ENCODE data around the gene MYO1D.

Gene MYO1D

GRCh38 chr17:32555611-32556310, 321.2 kb downstream of the MYO1D start:
- no peaks in the 10 kb centered on the region for H3K27me3 ChIP-seq (replicated peaks)
- in situ Hi-C loops (cut with HindIII; ENCODE audit: low pct_ligation_motif_present, low sequenced_read_pairs), result no loop called here

GRCh38 chr17:32553168-32553567, 323.8 kb downstream of the MYO1D start:
- Histone ChIP-seq H3K36me3 (replicated peaks) (no peaks in the 10 kb centered on the region), H3K27ac (no peak overlapping the region), H3K27me3 (replicated peaks) (no peaks in the 10 kb centered on the region), H3K4me3 (ENCODE audit: low read depth, low read length) (no peak overlapping the region)
- in situ Hi-C loops (cut with HindIII; ENCODE audit: low pct_ligation_motif_present, low sequenced_read_pairs), result no loop called here
- no peak for TF ChIP-seq CTCF (IDR thresholded peaks at IDR 0.05; ENCODE audit: low read depth, low read length, missing control alignments)
- DNase-seq, result no peak

More at GRCh38 chr17:32555611-32556310, 321.2 kb downstream of the MYO1D start:
- Histone ChIP-seq H3K36me3 (replicated peaks) (no peaks in the 10 kb centered on the region), H3K4me3 (ENCODE audit: low read depth, low read length) (no peak overlapping the region), H3K27ac (no peak overlapping the region)
- no peak for DNase-seq
- TF ChIP-seq CTCF (IDR thresholded peaks at IDR 0.05; ENCODE audit: low read depth, low read length, missing control alignments), result no peak

DNA sequence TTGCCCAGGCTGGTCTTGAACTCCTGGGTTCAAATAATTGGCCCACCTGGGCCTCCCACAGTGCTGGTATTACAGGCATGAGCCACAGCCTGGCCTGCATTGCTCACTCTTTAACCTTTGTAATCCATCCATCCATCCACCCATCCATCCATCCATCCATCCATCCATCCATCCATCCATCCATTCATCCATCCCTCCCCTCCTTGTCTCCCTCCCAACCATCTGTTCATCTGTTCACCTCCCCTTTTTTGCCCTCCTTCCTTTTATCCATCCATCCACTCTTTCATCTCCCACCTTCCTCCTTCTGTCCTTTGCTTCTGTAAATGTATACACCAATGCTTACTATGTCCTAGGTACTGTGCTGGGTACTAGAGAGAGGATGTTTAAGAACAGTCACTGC, 324.6 kb downstream of the MYO1D start:
- TF ChIP-seq CTCF (IDR thresholded peaks at IDR 0.05; ENCODE audit: low read depth, low read length, missing control alignments), result no peak
- in situ Hi-C loops (cut with HindIII; ENCODE audit: low pct_ligation_motif_present, low sequenced_read_pairs), result no loop called here
- no peak for DNase-seq
- H3K36me3 ChIP-seq (replicated peaks), result no peaks in the 10 kb centered on the region
- no peaks in the 10 kb centered on the region for H3K27me3 ChIP-seq (replicated peaks)
- H3K4me3 ChIP-seq (ENCODE audit: low read depth, low read length), result no peak overlapping the region
- H3K27ac ChIP-seq, result no peak overlapping the region

GRCh38 chr17:32551186-32551955, 325.6 kb downstream of the MYO1D start:
- in situ Hi-C loops (cut with HindIII; ENCODE audit: low pct_ligation_motif_present, low sequenced_read_pairs), result no loop called here
- Histone ChIP-seq H3K27ac (no peak overlapping the region), H3K36me3 (replicated peaks) (no peaks in the 10 kb centered on the region), H3K27me3 (replicated peaks) (no peaks in the 10 kb centered on the region), H3K4me3 (ENCODE audit: low read depth, low read length) (no peak overlapping the region)
- peak; percentile 46 for DNase-seq
- no peak for TF ChIP-seq CTCF (IDR thresholded peaks at IDR 0.05; ENCODE audit: low read depth, low read length, missing control alignments)

DNA sequence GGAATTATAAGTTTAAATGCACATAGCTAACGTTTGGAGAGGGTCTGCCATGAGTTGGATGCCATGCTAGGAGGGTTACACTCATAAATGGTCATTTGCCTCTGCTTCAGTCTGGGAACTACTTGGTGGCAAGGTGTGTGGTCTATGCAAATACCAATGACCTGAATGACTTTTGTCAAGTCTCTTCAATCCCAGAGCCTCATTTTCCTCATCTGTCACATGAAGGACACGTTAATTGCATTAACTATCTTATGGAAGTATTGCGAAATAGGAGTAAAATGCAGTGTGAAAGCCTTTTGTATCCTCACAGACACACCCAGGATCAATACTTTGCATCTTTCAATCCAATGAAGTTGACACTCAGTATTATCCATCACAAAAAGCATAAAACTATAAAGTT, 327.4 kb downstream of the MYO1D start:
- no peaks in the 10 kb centered on the region for H3K36me3 ChIP-seq (replicated peaks)
- in situ Hi-C loops (cut with HindIII; ENCODE audit: low pct_ligation_motif_present, low sequenced_read_pairs), result no loop called here
- H3K4me3 ChIP-seq (ENCODE audit: low read depth, low read length), result no peak overlapping the region
- H3K27ac ChIP-seq, result no peak overlapping the region
- TF ChIP-seq CTCF (IDR thresholded peaks at IDR 0.05; ENCODE audit: low read depth, low read length, missing control alignments), result no peak
- no peak for DNase-seq
- no peaks in the 10 kb centered on the region for H3K27me3 ChIP-seq (replicated peaks)

All from brain microvascular endothelial cell (primary cell).